Sigmoid colon (tissue), 7 donors: ENCODE data around the gene TFG. TPM values are rescaled to one million over a fixed set of nuclear protein-coding genes. Genes with fewer than 3 reads are reported as not detected.

ENCODE experiments used
- DNase-seq: peaks from one replicate; pipeline ENCODE4 v3.0.0-alpha.2; 2019
- H3K27ac ChIP-seq, 4 donors: fragments of 200-600 bp; sonication (generic); one replicate each; pipeline ENCODE4 v1.5.1; 2016 to 2019; ENCODE audit warnings: mild to moderate bottlenecking in 1 of 4
- H3K27me3 ChIP-seq, 3 donors: fragments of 200-600 bp; sonication (generic); one replicate each; pipeline ENCODE4 v1.5.1; 2019; ENCODE audit warnings: mild to moderate bottlenecking in 1 of 3
- H3K36me3 ChIP-seq, 4 donors: fragments of 200-600 bp; sonication (generic); one replicate each; pipeline ENCODE4 v1.5.1; 2016 to 2019
- H3K4me1 ChIP-seq, 4 donors: fragments of 200-600 bp; sonication (generic); one replicate each; pipeline ENCODE4 v1.5.1; 2017 to 2019
- H3K4me3 ChIP-seq, 4 donors: fragments of 200-600 bp; sonication (generic); one replicate each; pipeline ENCODE4 v1.5.1; 2017 to 2019; ENCODE audit warnings: mild to moderate bottlenecking in 2 of 4, moderate library complexity in 1 of 4
- H3K9me3 ChIP-seq, 4 donors: fragments of 200-600 bp in 3 of 4; sonication (generic) in 3 of 4; one replicate each; pipeline versions ENCODE4 v1.5.1 to v1.6.1; 2013 to 2019
- EP300 ChIP-seq, 4 donors: sonication (generic); formaldehyde crosslinking; IDR thresholded peaks; one replicate each; pipeline ENCODE4 v1.6.1; 2017; ENCODE audit warnings: antibody characterized with exemption in 4 of 4
- POLR2A ChIP-seq, 2 donors: fragments of 450-650 bp; IDR thresholded peaks; one replicate each; pipeline ENCODE4 v1.6.1; 2016; ENCODE audit warnings: antibody characterized with exemption in 2 of 2, mild to moderate bottlenecking in 2 of 2, moderate library complexity in 2 of 2
- POLR2AphosphoS5 ChIP-seq, 4 donors: sonication (generic); formaldehyde crosslinking; IDR thresholded peaks; one replicate each; pipeline ENCODE4 v1.6.1; 2017; ENCODE audit warnings: antibody characterized with exemption in 4 of 4
- WGBS, 2 donors: extraction: QIAGEN DNeasy Blood & Tissue Kit; methylation state at CpG; one replicate each; pipeline ENCODE4 v1.1.7; 2013; 5-methylcytosine and 5-hydroxymethylcytosine counted together
- intact Hi-C: fragments of 100-400 bp; cut with DNase I; formaldehyde crosslinking; loops from one replicate; pipeline ENCODE4 v1.15.1; 2023
- polyA plus RNA-seq, 3 donors: library from polyadenylated mRNA; stranded (reverse); fragments of 200-250 nt; gene quantifications; one replicate each; pipeline ENCODE4 v1.2.3, GENCODE V29; 2013
- total RNA-seq, 4 donors: library from RNA; depleted of rRNA; stranded (reverse); fragments of >200 nt; gene quantifications; one replicate each; pipeline ENCODE4 v1.1.0, GENCODE V29; 2016
- TF ChIP-seq, protein P1 (sequence below), 4 experiments: fragments of 450-650 bp in 3 of 4; fragments of 200-600 bp in 1 of 4; IDR thresholded peaks; one replicate each; pipeline ENCODE4 v1.5.1; 2016 to 2019; ENCODE audit warnings: antibody characterized with exemption in 4 of 4, mild to moderate bottlenecking in 3 of 4, moderate library complexity in 2 of 4
- donor health status: healthy with polysubstance abuse.
- donor health status: Bipolar disorder and iron deficiency.
- donor health status: healthy.

Gene TFG
- total and polyA plus RNA-seq, 7 donors: 52.0 to 139 (median 64.9) TPM

DNA sequence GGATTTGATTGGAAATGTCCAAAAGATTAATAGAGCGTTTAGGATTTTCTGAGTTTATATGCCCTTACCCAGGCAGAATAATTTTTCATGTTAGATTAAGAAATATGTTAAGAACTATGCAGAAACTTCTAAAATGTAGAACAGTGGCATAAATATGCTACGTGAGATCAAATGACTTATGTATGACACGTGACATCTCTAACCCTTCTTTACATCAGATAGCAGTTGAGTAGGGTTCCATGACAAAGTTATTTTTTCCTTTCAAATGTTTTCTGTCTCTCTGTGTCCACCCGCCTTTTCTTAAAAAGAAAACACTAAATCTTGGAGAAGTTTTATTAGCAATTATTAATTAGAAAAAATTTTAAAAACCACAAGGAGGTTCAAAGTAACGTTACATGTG, 8.6 kb upstream of the TFG start:
- TF ChIP-seq POLR2AphosphoS5 (IDR thresholded peaks at IDR 0.05): no peak
- TF ChIP-seq, protein P1, sequence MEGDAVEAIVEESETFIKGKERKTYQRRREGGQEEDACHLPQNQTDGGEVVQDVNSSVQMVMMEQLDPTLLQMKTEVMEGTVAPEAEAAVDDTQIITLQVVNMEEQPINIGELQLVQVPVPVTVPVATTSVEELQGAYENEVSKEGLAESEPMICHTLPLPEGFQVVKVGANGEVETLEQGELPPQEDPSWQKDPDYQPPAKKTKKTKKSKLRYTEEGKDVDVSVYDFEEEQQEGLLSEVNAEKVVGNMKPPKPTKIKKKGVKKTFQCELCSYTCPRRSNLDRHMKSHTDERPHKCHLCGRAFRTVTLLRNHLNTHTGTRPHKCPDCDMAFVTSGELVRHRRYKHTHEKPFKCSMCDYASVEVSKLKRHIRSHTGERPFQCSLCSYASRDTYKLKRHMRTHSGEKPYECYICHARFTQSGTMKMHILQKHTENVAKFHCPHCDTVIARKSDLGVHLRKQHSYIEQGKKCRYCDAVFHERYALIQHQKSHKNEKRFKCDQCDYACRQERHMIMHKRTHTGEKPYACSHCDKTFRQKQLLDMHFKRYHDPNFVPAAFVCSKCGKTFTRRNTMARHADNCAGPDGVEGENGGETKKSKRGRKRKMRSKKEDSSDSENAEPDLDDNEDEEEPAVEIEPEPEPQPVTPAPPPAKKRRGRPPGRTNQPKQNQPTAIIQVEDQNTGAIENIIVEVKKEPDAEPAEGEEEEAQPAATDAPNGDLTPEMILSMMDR (IDR thresholded peaks at IDR 0.05): no peak
- TF ChIP-seq EP300 (IDR thresholded peaks at IDR 0.05): no peak
- no peak for TF ChIP-seq POLR2A (IDR thresholded peaks at IDR 0.05)
- Histone ChIP-seq H3K36me3 (no peaks in the 10 kb centered on the region), H3K4me3 (no peak overlapping the region), H3K27me3 (no peaks in the 10 kb centered on the region), H3K9me3 (no peaks in the 10 kb centered on the region), H3K4me1 (no peaks in the 10 kb centered on the region), H3K27ac (no peak overlapping the region)
- DNase-seq: no peak
- 93% methylated on average over 5 of the region's 5 CpGs for WGBS, 2 donors
- intact Hi-C loops: loop anchor here (10.0 kb wide), 1 partner anchor 974 kb away; the partner anchor contains the start of gene ZBTB11

DNA sequence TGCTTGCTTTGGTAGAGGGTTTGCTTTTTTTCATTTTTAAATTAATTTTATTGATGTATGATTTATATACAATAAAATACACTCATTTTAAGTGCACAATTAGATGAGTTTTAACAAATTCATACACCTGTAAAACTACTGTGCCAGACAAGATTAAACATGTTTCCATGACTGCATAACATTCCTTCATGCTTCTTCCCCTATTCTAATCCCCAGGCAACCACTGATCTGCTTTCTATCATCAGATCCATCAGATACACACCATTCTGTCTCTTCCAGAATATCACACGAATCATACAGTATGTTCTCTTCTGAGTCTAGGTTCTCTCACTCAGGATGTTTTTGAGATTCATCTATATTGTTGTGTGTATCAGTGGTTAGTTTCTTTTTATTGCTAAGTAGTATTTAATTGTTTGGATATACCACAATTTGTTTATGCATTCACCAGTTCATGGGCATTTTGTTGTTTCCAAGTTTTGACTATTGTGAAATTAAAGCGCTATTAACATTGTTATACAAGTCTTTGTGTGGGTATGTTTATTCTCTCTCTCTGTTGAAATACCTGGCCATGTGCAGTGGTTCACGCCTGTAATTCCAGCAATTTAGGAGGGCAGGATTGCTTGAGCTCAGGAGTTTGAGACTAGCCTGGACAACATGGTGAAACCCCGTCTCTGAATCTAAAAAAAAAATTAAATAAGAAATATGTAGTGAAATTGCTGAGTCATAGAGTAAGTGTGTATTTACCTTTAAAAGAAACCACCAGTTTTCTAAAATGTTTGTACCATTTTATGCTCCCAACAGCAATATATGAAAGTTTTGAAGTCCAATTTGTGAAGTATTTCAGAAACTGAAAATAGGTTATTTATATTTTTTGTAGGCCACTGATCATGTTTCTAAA, 7.0 kb upstream of the TFG start:
- 76 to 81% methylated on average over 4 of the region's 4 CpGs for WGBS, 2 donors

DNA sequence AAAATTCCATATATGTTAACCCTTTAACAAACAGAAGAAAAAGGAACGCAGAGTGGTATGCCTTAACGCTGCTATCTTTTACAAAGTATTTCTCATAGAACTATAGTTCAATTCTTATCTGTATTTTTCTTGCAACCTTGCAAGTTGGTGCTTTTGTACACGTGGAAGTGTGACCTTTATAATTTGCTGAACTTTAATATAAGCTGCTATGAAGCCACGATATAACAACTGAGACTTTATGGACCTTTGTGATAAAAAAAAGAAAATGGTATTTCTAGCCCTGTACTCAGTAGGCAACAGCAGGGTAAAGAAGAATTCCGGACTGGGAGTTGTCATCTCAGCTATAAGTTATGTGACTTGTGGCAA, 6.3 kb upstream of the TFG start:
- TF ChIP-seq POLR2A (IDR thresholded peaks at IDR 0.05) (no peak), EP300 (IDR thresholded peaks at IDR 0.05) (no peak)
- TF ChIP-seq, protein P1 (IDR thresholded peaks at IDR 0.05): no peak
- no peak overlapping the region for H3K4me3 ChIP-seq
- H3K9me3 ChIP-seq: no peaks in the 10 kb centered on the region
- WGBS, 2 donors: 73 to 84% methylated on average over 5 of the region's 5 CpGs
- H3K27me3 ChIP-seq: no peaks in the 10 kb centered on the region
- H3K36me3 ChIP-seq: no peaks in the 10 kb centered on the region
- no peak for DNase-seq
- H3K27ac ChIP-seq: no peak overlapping the region
- no peaks in the 10 kb centered on the region for H3K4me1 ChIP-seq
- intact Hi-C loops: loop anchor here (10.0 kb wide), 1 partner anchor 972 kb away; the partner anchor contains the start of gene ZBTB11

More for the DNA sequence above, 7.0 kb upstream of the TFG start:
- no peak overlapping the region for H3K27ac ChIP-seq
- no peaks in the 10 kb centered on the region for H3K4me1 ChIP-seq
- intact Hi-C loops: loop anchor here (10.0 kb wide), 1 partner anchor 972 kb away; the partner anchor contains the start of gene ZBTB11
- no peak for DNase-seq
- H3K9me3 ChIP-seq: no peaks in the 10 kb centered on the region
- TF ChIP-seq POLR2AphosphoS5 (IDR thresholded peaks at IDR 0.05): no peak
- TF ChIP-seq, protein P1 (IDR thresholded peaks at IDR 0.05): no peak
- no peak for TF ChIP-seq POLR2A (IDR thresholded peaks at IDR 0.05)
- TF ChIP-seq EP300 (IDR thresholded peaks at IDR 0.05): no peak
- no peak overlapping the region for H3K4me3 ChIP-seq
- no peaks in the 10 kb centered on the region for H3K36me3 ChIP-seq
- H3K27me3 ChIP-seq: no peaks in the 10 kb centered on the region

DNA sequence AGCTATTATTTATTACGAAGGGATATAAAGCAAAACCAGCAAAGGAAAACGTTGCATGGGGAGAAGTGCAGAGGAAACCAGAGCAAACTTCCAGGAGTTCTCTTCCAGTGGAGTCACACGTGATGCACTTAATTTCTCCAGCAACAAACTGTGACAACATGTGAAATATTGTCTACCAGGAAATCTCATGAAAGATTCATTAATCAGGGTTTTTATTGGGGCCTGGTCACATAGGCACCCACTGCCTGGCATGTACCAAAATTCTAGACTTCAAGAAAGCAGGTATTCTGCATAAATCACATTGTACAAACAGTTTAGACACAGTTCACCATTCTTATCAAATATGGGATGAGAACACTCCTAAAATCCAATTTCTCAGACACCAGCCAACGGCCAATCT, 5.4 kb upstream of the TFG start:
- Histone ChIP-seq H3K4me3 (no peak overlapping the region), H3K27me3 (no peaks in the 10 kb centered on the region), H3K36me3 (no peaks in the 10 kb centered on the region), H3K9me3 (no peaks in the 10 kb centered on the region), H3K27ac (no peak overlapping the region), H3K4me1 (peaks cover 0 to 5% (median 0%) of the 10 kb centered on the region in 4 donors)
- whole genome bisulfite sequencing, 2 donors: 84 to 86% methylated on average over 4 of the region's 4 CpGs
- no peak for DNase-seq
- TF ChIP-seq POLR2A (IDR thresholded peaks at IDR 0.05) (no peak), EP300 (IDR thresholded peaks at IDR 0.05) (no peak), POLR2AphosphoS5 (IDR thresholded peaks at IDR 0.05) (no peak)
- TF ChIP-seq, protein P1 (IDR thresholded peaks at IDR 0.05): no peak
- intact Hi-C loops: loop anchor here (10.0 kb wide), 1 partner anchor 971 kb away; the partner anchor contains the start of gene ZBTB11
